GM11168 (cell line): ENCODE measurements around the gene NKX3-2.

Source experiments
- in situ Hi-C: fragments of 300-500 bp; cut with MboI; formaldehyde crosslinking; loops from one replicate; pipeline ENCODE4 v1.12.0; 2022; ENCODE audit warnings: low sequenced_read_pairs; ENCODE audit not compliant: unreplicated experiment

Gene NKX3-2

DNA sequence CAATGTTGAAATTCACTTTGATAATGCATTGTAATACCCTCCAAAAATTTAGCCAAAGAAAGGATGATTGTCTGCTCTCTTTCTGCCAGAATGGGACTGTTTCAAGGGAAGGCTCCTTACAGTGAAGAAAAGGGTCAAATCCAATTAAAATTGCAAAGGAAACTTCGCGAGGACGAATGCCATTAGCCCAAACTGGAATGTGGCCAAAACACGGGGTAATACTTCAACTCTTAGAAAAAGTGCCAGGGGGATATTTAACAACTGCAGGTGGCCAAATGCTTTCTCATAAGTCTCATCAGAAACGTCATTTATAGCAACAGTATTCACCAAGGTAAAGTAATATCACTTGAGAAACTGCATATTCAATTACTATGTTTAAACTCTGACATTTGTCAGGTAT lies 29.0 kb downstream of the NKX3-2 start:
- in situ Hi-C loops: no loop called here

DNA sequence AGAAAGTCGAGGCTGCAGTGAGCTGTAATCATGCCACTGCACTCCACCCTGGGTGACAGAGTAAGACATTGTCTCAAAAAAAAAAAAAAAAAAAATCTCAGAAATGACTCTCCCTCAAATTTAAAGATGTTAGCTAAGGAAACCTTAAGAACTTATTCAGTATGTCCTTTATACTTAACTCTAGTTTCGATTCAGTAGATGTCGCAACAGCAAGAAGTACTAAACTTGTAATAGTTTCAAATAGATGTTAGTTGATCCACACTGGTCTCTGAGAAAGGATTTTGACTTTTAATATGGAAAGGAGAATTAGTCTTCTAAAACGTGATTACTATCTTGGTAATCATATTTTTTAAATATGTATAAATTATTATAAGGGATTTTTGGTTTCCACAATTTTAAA lies 29.6 kb downstream of the NKX3-2 start:
- in situ Hi-C loops: no loop called here

DNA sequence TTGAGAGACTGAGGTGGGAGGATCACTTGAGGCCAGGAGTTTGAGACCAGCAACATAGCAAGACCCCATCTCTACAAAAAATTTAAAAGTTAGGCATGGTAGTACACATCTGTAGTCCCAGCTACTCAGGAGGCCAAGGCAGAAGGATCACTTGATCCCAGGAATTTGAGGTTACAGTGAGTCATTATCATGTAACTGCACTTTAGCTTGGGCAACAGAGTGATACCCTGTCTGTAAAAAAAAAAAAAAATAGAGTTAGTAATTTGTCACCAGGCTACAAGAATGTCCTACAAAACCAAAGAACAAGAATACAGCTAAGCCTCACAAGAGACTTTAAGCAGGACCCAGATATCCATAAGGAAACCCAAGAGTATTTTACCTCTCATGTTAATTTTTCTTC lies 33.2 kb downstream of the NKX3-2 start:
- in situ Hi-C loops: no loop called here

DNA sequence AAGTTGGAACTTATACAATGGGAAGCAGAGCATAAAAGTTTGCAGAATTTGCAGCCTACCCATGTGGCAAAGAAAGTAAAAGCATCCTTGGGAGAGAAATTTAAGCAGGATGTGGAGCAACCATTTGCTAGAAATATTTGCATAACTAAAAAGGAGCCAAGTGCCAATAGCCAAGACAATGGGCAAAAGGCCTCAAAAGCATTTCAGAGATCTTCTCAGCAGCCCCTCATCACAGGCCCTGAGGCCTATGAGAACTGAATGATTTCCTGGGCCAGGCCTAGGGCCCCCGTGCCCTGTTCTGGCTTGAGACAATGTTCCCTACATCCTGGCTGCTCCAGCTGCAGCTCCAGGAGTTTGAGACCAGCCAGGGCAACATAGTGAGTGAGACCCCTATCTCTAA lies 34.9 kb downstream of the NKX3-2 start:
- in situ Hi-C loops: no loop called here

DNA sequence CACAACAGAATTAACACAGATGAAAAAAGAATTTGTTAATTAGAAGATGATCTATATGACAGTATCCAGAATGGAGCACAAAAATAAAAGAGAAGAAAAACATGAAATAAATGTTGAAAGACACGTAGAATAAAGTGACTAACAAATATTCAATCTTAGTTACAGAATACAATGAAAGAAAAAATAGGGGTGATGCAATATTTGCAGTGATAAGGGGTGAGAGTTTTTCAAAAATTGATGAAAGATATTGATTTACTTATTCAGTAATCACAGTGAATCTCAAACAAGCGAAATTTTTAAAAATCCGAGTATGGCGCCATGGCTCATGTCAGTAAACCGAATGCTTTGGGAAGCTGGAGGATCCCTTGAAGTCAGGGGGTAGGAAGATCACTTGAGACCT lies 39.9 kb downstream of the NKX3-2 start:
- in situ Hi-C loops: no loop called here

DNA sequence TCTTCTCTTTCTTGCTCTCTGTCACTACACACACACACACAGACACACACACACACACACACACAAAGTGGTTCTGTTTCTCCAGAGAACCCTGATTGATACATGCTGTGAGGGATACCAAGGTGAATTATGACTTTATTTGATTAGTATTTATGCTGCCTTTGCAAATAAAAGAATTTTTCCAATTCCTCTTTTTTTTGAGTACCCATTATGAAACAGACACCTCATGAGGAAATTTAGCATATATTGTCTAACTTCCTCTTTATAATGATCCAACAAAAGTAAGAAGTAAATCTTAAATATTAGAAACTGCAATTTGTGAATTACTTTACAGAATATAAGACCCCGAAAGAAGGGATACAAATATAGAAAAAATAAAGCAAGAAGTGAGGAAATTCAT lies 45.8 kb downstream of the NKX3-2 start:
- in situ Hi-C loops: no loop called here

DNA sequence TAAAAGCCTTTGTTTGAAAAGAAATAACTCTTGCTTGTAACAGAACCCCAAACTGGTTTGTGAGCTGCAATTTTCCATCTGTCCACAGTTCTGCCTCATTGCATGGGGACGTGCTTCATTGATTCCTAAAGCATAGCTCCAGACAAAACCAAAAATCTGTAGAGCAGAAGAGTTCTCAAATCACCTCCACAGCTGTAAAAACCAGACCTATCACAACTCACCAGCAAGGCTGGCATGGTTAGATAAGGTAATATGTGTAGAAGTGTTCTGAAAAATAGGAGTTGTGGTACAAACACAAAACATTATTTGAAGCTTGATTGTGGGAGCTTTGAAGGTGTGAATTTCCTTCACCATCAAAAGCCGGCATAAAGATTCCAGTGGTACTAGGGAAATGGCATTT lies 47.7 kb downstream of the NKX3-2 start:
- in situ Hi-C loops: no loop called here

DNA sequence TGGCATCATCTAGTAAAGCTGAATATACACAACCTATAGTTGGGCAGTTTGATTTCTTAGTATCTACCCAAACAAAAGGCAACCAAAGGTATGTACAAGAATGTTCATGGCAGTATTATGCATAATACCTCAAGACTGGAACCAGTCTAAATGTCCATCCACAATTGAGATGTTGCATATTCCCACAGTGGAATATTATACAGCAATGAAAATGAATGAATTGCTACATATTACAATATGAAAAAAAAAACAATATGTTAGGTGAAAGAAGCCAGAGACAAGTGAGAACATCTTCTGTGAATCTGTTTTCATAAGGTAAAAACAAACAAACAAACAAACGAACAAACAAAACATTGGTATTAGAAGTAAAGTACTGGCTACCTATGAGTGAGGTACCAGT lies 48.6 kb downstream of the NKX3-2 start:
- in situ Hi-C loops: no loop called here

DNA sequence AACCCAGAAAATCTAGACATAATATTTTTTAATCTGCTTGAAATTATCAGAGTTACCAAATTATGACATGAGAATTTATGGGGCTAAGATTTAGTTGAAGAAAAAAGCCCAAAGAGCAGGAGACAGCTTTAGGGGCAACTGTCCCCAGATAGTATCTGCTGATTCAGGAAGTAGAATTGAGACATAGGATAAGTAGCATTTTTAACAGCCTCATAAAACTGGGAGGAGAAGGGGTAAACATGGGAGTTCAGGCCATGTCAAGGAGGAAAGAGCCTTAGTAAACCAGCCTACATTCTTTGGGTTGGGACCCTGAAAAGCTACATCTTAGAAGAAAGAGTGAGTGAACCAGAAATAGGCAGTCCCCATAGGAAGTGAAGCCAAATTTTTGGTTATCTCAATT lies 50.5 kb downstream of the NKX3-2 start:
- in situ Hi-C loops: no loop called here

DNA sequence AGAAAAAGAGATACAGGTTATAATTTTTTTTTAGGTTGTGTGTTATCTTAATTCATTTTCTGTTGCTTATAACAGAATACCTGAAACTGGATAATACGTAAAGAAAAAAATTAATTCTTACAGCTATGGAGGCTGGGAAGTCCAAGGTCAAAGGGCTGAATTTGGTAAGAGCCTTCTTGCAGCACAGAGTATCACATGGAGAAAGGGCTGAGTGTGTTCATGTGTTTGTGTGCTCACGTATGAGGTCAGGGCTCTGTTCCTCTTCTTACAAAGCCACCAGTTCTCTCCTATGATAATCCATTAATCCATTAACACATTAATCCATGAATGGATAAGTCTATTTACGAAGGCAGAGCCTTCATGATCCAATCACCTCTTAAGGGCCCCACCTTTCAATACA lies 51.6 kb downstream of the NKX3-2 start:
- in situ Hi-C loops: no loop called here
